NCI-H748 treated with DMSO at 0.1 percent for 48 hours (cell line): ENCODE data around the gene WEE1.
"Not testable (repeated sequence)": the region's sequence is repeated elsewhere in the genome, so short reads cannot be mapped to it uniquely, and the experiment has no call there.

Experiments used
- DNase-seq: peaks from one replicate; lab custom pipeline; 2025; lab: John Stamatoyannopoulos, UW

Gene WEE1

GRCh38 chr11:9622353-9622752 is 48.9 kb downstream of the WEE1 start:
- DNase-seq, result not testable (repeated sequence)

GRCh38 chr11:9623053-9623452 is 49.6 kb downstream of the WEE1 start:
- DNase-seq, result not testable (repeated sequence)

GRCh38 chr11:9624448-9624847 is 51.0 kb downstream of the WEE1 start:
- DNase-seq, result no peak

- no peak for DNase-seq
Observed at GRCh38 chr11:9625162-9625561, 51.7 kb downstream of the WEE1 start.

GRCh38 chr11:9625728-9626127 is 52.3 kb downstream of the WEE1 start:
- DNase-seq, result no peak

DNA sequence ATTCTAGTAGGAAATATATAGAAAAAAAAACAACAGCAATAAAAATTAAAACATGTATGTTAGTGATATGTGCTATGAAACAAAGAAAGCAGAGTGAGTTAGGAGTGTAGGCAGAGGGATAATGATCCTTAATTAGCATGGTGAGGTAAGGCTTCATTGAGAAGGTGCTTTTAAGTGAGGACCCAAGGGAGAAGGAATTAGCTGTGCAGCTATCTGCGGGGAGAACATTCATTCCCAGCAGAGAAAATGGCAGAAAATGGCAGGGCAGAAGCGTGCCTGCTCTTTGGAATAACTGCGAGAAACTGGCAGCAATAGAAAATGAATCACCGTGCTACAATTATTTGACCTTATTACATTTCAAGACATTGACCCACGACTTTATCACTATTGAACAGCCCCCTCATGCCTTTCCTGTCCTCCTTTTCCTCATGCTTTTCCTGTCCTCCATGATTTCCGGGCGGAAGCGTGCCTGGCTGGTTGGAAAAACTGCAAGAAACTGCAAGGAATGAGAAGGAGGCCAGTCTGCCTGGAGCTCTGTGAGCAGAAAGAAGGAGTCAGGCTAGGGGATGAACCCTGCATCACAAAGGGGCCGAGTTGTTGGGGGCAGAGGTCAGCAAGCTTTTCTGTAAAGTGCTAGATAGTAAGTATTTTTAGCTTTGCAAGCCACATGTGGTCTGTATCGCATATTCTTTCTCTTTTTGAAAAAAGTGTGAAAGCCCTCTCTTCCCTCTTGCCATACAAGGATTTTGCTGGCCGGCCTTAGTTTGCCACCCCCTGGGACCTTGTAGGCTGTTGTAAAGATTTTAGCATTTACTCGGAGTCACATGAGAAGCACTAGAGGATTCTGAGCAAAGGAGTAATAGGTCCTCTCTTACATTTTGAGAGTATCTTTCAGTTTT is 53.3 kb downstream of the WEE1 start:
- no peak for DNase-seq

DNA sequence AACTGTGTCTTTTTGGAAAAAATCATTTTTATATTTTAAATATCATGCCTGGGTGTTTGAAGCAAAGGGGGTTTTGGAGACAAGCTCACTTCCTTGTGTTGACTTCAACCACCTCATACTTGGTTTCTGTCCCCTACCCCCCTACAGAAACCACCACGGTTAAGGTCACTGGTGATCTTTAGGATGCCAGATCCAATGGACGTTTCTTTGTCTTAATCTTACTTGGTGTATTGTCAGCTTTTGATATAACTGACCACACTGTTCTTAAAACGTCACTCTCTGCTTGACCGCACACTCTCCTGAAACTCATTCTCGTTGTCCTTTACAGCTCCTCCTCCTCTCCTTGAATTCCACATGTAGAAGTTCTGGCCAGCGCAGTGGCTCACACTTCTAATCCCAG is 55.6 kb downstream of the WEE1 start:
- no peak for DNase-seq

- no peak for DNase-seq
Observed at GRCh38 chr11:9633679-9634078, 60.2 kb downstream of the WEE1 start.

GRCh38 chr11:9636691-9637090 is 63.2 kb downstream of the WEE1 start:
- no peak for DNase-seq

GRCh38 chr11:9639099-9639498 is 65.6 kb downstream of the WEE1 start:
- no peak for DNase-seq
